Measurements from ENCODE around the gene SIRT3.

DNA sequence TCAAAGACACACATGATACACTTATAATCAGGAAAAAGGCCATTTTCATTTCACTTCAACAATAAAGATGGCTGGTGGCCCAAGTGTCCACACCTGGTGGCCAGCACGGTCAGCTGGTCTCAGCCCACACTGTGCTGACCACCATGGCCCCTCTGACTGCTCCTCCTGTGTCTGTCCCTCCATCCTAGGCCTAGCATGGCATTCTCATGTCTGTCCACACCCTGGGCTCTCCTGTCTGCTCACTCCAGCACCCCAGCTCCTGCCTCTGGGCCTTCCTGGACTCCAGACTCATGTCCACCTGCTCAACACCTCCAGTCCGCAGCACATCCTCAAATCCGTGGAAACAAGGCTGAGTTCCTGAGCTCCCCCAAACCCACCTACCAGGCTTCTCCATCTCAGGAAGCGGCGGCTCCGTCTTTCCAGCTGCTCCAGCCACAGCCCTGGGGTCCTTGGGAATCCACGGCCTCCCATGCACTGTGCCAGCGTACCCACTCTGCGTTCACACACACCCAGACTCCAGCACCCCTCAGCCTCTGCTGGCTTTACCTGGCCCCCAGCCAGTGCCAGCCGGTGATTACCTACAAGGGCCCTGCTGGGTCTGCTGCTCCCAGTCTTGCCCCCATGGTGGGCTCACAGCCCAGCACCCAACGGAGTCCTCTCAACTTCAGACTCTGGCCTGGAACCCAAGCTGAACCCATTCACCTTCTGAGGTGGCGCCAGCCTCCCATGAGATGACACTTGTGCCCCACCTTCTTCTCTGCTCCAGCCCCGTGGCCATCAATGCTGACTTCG is 13.9 kb downstream of the SIRT3 start:
- TF ChIP-seq, protein P1, sequence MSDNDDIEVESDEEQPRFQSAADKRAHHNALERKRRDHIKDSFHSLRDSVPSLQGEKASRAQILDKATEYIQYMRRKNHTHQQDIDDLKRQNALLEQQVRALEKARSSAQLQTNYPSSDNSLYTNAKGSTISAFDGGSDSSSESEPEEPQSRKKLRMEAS (IDR thresholded peaks at IDR 0.05; ENCODE audit: low read depth, low read length), result no peak
- TF ChIP-seq, protein P2, sequence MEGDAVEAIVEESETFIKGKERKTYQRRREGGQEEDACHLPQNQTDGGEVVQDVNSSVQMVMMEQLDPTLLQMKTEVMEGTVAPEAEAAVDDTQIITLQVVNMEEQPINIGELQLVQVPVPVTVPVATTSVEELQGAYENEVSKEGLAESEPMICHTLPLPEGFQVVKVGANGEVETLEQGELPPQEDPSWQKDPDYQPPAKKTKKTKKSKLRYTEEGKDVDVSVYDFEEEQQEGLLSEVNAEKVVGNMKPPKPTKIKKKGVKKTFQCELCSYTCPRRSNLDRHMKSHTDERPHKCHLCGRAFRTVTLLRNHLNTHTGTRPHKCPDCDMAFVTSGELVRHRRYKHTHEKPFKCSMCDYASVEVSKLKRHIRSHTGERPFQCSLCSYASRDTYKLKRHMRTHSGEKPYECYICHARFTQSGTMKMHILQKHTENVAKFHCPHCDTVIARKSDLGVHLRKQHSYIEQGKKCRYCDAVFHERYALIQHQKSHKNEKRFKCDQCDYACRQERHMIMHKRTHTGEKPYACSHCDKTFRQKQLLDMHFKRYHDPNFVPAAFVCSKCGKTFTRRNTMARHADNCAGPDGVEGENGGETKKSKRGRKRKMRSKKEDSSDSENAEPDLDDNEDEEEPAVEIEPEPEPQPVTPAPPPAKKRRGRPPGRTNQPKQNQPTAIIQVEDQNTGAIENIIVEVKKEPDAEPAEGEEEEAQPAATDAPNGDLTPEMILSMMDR (IDR thresholded peaks at IDR 0.05; ENCODE audit: low read depth, low read length), result no peak
- TF ChIP-seq POLR2A (IDR thresholded peaks at IDR 0.05; ENCODE audit: extremely low read depth, insufficient read length) (no peak), MYC (IDR thresholded peaks at IDR 0.05; ENCODE audit: low read depth, low read length) (no peak)

All from NB4 (cell line).